Mesenteric fat pad (tissue), 1 donor: ENCODE data around the gene PLA2G4A. TPM values are rescaled to one million over a fixed set of nuclear protein-coding genes. Genes with fewer than 3 reads are reported as not detected.
"Not testable (repeated sequence)": the region's sequence is repeated elsewhere in the genome, so short reads cannot be mapped to it uniquely, and the experiment has no call there.

ENCODE experiments used
- DNase-seq: peaks from one replicate; pipeline ENCODE4 v3.0.0-alpha.2; 2020; ENCODE audit warnings: low spot score
- total RNA-seq: library from RNA; stranded (reverse); fragmentation: NEBNext Ultra II Directional; extraction: Animal tissue kit (Norgen Biotek cat#: 25700); gene quantifications from one replicate; pipeline ENCODE4 v1.2.1, GENCODE V29; 2021
- donor health status: DM: yes; HTN: yes; CAD: no.

PLA2G4A gene
- total RNA-seq, 1 donor from 2014 or later: 14.1 TPM

- not testable (repeated sequence) for DNase-seq
Observed at GRCh38 chr1:186917106-186917786, 88.5 kb downstream of the PLA2G4A start.

DNA sequence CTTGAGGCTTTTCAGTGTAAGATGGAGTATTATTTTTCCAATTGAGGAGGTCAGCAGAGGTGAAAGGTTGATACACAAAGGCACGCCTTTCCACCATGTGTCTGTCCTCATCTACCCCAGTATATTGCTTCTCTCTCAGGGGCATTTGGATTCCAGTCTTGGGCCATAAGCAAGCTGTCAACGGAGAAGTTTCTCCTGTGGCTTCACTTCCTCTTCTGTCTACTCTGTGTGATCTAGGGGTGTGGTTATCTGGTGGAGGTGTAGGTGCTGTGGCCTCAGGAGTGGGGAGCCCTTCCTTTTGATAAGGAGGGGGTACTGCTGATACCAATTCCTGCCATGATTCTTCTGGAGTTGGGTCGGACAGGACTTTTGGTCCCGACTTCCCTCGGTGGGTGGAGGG is 92.6 kb downstream of the PLA2G4A start:
- DNase-seq: not testable (repeated sequence)

DNA sequence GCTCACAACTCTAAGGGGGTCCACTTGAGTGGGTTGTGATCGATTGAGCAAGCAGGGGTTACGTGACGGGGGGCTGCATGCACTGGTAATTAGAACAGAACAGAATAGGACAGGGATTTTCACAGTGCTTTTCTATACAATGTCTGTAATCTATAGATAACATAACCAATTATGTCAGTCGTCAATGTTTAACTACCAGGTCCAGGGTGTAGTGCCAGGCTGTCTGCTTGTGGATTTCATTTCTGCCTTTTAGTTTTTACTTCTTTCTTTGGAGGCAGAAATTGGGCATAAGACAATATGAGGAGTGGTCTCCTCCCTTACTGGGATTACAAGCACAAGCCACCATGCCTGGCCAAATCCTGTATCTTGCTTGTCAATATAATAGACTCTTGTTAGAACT is 94.1 kb downstream of the PLA2G4A start:
- DNase-seq: not testable (repeated sequence)

DNA sequence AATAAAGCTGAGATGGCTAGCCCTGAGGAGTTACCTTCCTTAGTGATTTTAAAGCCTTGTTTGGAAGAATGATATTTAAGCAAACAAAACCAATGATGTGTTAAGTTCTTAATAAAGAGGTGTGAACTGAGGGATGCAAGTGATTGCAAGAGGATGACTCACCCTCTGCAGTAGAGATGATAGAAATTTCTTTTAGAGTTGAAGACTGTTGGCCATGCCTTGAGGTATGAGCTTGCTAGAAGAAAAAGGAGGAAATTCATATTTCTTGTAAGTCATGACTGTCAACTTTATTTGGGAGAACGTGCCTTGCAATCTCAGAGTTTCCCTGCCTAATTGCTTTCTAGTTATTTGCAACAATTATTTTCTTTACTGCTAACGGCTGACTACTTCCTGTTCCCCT is 94.7 kb downstream of the PLA2G4A start:
- DNase-seq: no peak

GRCh38 chr1:186925881-186926669 is 97.3 kb downstream of the PLA2G4A start:
- DNase-seq: no peak

DNA sequence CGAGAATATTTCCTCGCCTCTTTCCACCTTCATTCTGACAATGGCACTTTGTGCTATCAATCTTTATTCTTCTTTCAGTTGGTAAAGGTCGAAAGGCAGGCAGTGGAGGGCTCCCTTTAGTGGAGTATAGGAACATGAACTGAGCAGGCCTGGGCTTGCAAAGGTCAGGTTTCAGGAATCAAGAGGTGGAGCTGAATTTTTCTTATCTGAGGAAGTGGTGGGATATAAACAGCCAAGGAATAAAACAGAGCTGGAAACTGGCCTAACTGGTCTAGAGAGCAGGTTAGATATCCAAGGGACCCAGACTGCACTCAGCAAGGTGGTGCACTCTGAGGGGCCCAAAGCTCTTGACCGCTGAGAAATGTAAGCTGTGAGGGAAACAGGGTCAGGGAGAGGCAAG is 99.1 kb downstream of the PLA2G4A start:
- no peak for DNase-seq

GRCh38 chr1:186930238-186930637 is 101.5 kb downstream of the PLA2G4A start:
- DNase-seq: no peak

GRCh38 chr1:186937016-186937670 is 108.4 kb downstream of the PLA2G4A start:
- no peak for DNase-seq

DNA sequence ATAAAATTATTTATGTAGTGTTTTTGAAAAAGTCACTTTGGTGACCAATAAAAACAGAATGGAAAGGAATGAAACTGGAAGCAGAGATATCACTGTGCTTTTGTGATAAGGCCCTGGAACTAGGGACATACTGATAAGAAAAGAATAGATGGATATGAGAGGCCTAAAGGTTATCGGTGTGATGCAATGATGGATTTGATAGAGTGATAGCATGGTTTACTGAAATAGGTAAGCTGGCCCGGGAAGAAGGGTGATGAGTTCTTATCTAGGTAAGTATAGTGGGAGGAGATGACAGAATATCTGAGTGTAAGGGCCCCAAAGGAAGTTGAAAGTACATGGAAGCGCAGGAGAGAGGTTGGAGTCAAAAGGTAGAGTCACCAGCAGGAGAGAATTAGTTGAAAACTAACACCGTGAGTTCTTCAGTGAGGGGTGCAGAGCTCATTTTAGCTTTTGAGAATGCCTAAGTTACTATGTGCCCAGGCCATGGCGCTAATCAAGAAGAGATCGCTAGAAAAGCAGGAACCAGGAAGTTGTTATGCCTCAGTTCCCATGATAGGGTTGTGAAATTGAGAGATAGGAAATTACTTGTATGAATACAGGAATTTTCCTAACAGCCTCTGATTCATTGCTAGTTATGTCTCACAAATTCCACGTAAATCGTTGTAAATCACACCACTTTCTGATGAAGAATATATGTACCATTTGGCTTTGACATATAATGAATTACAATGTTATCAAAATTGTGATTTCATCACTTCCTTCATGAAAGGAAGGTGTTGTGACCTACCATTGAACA is 115.3 kb downstream of the PLA2G4A start:
- no peak for DNase-seq

DNA sequence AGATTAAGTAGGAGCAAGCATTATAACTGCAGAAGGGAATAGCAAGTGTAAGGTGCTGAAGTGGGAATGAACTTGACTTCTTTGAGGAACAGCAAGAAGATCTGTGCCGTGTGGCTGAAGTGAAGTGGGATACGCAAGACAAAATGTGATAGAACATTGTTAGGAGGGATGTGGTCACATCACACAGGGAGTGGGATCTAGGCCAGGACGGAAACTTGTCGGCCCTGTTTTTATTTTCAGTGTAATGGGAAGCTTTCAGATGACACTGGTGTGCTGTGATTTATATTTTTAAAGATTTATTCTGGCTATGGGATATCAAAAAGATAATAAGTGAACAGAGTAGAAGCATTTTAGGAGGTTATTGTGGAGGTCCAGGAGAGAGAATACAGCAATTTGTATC is 116.4 kb downstream of the PLA2G4A start:
- no peak for DNase-seq

- no peak for DNase-seq
Observed at GRCh38 chr1:186948535-186948934, 119.8 kb downstream of the PLA2G4A start.

- no peak for DNase-seq
Observed at GRCh38 chr1:186949173-186949572, 120.4 kb downstream of the PLA2G4A start.

- no peak for DNase-seq
Observed at GRCh38 chr1:186950547-186950946, 121.8 kb downstream of the PLA2G4A start.

GRCh38 chr1:186953876-186954275 is 125.1 kb downstream of the PLA2G4A start:
- DNase-seq: no peak

- DNase-seq: no peak
Observed at GRCh38 chr1:186957314-186957713, 128.6 kb downstream of the PLA2G4A start.

GRCh38 chr1:186958520-186958919 is 129.8 kb downstream of the PLA2G4A start:
- DNase-seq: no peak

DNA sequence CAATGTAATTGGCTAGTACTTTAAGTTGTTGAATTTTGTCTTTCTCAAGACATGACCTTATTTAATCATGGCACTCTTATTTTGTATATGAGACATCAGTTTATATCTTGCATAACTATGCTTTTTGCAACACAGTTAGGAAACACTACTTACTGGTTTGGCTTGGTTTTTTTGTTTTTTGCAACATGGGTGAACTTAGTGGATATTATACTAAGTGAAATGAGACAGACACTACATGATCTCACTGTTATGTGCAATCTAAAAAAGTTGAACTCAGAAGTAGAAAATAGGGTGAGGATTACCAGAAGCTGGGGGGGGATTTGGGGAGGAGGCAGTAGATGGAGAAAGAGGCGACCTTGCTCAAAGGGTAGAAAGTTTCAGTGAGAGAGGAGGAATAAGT is 132.1 kb downstream of the PLA2G4A start:
- DNase-seq: no peak

- DNase-seq: no peak
Observed at GRCh38 chr1:186965847-186966246, 137.1 kb downstream of the PLA2G4A start.

GRCh38 chr1:186966456-186966855 is 137.7 kb downstream of the PLA2G4A start:
- no peak for DNase-seq

- no peak for DNase-seq
Observed at GRCh38 chr1:186967656-186968394, 139.1 kb downstream of the PLA2G4A start.

- DNase-seq: no peak
Observed at GRCh38 chr1:186974774-186975181, 146.0 kb downstream of the PLA2G4A start.
